Keratinocyte (primary cell): ENCODE results near the gene AIDA. TPM values are rescaled to one million over a fixed set of nuclear protein-coding genes. Genes with fewer than 3 reads are reported as not detected.

Experiments used
- DNase-seq: peaks from one replicate; pipeline ENCODE4 v3.0.0-alpha.2; 2011; ENCODE audit warnings: low read depth, missing footprints, low spot score
- FAIRE-seq: peaks from 2 replicates; lab custom pipeline; 2011; peaks lifted over from hg19 to GRCh38; lab: Jason Lieb, UNC
- H2AFZ ChIP-seq: 2 replicates; pipeline ENCODE4 v1.6.0; 2012; ENCODE audit warnings: low read length, control low read depth, inconsistent platforms; ENCODE audit not compliant: control insufficient read depth
- H3K27ac ChIP-seq: 2 replicates; pipeline ENCODE4 v1.5.1; 2011; ENCODE audit warnings: low read length; ENCODE audit not compliant: control insufficient read depth, insufficient read depth
- H3K27me3 ChIP-seq: 3 replicates; pipeline ENCODE4 v1.6.0; 2011; ENCODE audit warnings: low read length; ENCODE audit not compliant: control insufficient read depth, insufficient read depth; ENCODE audit errors: extremely low read depth
- H3K36me3 ChIP-seq, 2 experiments: 2 replicates in 1 of 2; 3 replicates in 1 of 2; pipeline ENCODE4 v1.5.1; 2011; ENCODE audit warnings: low read length in 2 of 2, mild to moderate bottlenecking in 1 of 2; ENCODE audit not compliant: control insufficient read depth in 2 of 2, insufficient read depth in 2 of 2; ENCODE audit errors: extremely low read depth in 1 of 2
- H3K4me1 ChIP-seq: 3 replicates; pipeline ENCODE4 v1.5.1; 2011; ENCODE audit warnings: low read length; ENCODE audit not compliant: control insufficient read depth, insufficient read depth; ENCODE audit errors: extremely low read depth
- H3K4me2 ChIP-seq: 3 replicates; pipeline ENCODE4 v1.6.0; 2011; ENCODE audit warnings: low read depth, low read length; ENCODE audit not compliant: control insufficient read depth, insufficient read depth; ENCODE audit errors: extremely low read depth
- H3K4me3 ChIP-seq, 3 experiments: fragments of 200-600 bp in 1 of 3; sonication (generic) in 1 of 3; 2 replicates in 2 of 3; 3 replicates in 1 of 3; pipeline ENCODE4 v1.5.1; 2011 to 2016; ENCODE audit warnings: low read length in 3 of 3, mild to moderate bottlenecking in 3 of 3, control low read depth in 2 of 3, inconsistent platforms in 1 of 3, low read depth in 1 of 3, mixed read lengths in 1 of 3, mixed run types in 1 of 3, moderate library complexity in 1 of 3; ENCODE audit not compliant: control insufficient read depth in 2 of 3, insufficient read depth in 2 of 3; ENCODE audit errors: extremely low read depth in 1 of 3
- H3K79me2 ChIP-seq: 2 replicates; pipeline ENCODE4 v1.6.0; 2012; ENCODE audit warnings: low read length; ENCODE audit not compliant: control insufficient read depth, insufficient read depth
- H3K9ac ChIP-seq: 3 replicates; pipeline ENCODE4 v1.6.0; 2011; ENCODE audit warnings: low read length; ENCODE audit not compliant: control insufficient read depth, insufficient read depth; ENCODE audit errors: extremely low read depth
- H3K9me1 ChIP-seq: 3 replicates; pipeline ENCODE4 v1.6.0; 2011; ENCODE audit warnings: low read length; ENCODE audit not compliant: control insufficient read depth, insufficient read depth; ENCODE audit errors: extremely low read depth
- H3K9me3 ChIP-seq: 2 replicates; pipeline ENCODE4 v1.5.1; 2012; ENCODE audit warnings: low read depth, low read length; ENCODE audit not compliant: control insufficient read depth
- H4K20me1 ChIP-seq: 3 replicates; pipeline ENCODE4 v1.6.0; 2011; ENCODE audit warnings: low read length; ENCODE audit not compliant: control insufficient read depth, insufficient read depth; ENCODE audit errors: extremely low read depth
- EZH2 ChIP-seq: IDR thresholded peaks from one replicate; pipeline ENCODE4 v1.6.1; 2012; ENCODE audit warnings: inconsistent platforms, mild to moderate bottlenecking, low read length, moderate library complexity
- dilution Hi-C: fragments of 300-500 bp; cut with MboI; formaldehyde crosslinking; loops from one replicate; pipeline ENCODE4 v1.7.0; 2020; ENCODE audit warnings: low sequenced_read_pairs; ENCODE audit not compliant: extremely low pct_ligation_motif_present
- polyA plus RNA-seq, 5 experiments: library from polyadenylated mRNA; depleted of rRNA in 3 of 5; stranded (reverse) in 3 of 5; stranded (forward) in 1 of 5; unstranded in 1 of 5; fragments of >200 nt; gene quantifications; 1 replicate in 1 of 5; 2 replicates in 3 of 5; 3 replicates in 1 of 5; pipeline versions ENCODE4 v1.2.1 to v1.2.3, GENCODE V29; 2011 to 2012; ENCODE audit warnings: missing spikeins in 2 of 5, low read depth in 1 of 5, low replicate concordance in 1 of 5
- TF ChIP-seq, protein P1 (sequence below), 3 experiments: IDR thresholded peaks in 1 of 3; conservative IDR thresholded peaks in 1 of 3; optimal IDR thresholded peaks in 1 of 3; 2 replicates in 2 of 3; 3 replicates in 1 of 3; pipeline versions ENCODE3 to v1.5.1; 2011; ENCODE audit warnings: low read length in 3 of 3, mild to moderate bottlenecking in 3 of 3, moderate library complexity in 2 of 3, control low read depth in 1 of 3, inconsistent platforms in 1 of 3; ENCODE audit not compliant: insufficient read depth in 2 of 3; ENCODE audit errors: extremely low read depth in 1 of 3

The AIDA gene
- polyA plus RNA-seq, 1 donor (not counting 4 experiments of a cell fraction or from before 2014, with no cell fraction given) = 86.8 TPM

DNA sequence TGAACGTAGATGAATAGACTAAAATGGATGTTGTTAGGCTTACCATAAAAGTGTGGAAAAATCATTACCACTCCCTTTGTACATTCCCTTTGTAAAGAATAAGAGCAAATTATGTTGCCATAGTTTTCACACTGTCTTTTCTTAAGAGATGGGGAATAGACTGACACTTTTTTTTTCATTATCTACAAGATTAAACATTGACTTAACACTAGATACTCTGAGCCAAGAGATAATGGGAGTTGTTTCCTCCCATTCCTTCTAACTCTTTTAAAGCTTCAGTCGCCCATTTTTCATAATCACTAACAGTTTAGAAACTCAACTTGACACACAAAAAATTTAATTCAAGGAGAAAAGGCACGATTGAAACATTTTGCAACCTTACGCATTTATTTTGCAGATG, 10.1 kb downstream of the AIDA start:
- dilution Hi-C loops = no loop called here

DNA sequence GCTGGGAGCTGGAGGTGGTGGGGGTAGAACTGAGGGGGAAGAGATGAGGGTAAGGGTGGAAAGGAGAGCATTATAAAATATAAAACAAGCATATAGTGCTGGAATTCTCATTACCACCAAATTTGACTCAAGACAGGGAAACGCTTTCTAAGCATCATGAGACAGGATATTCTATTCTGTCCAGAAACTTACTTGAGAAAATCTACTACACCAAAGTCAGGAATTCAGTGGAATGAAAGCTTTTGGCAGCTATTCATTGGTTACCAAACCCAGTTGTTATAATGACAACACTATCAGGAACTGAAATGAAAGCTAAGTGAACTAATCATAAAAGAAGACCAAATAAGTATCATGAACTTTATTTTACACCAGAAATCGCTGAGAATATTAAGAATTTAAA, 14.5 kb downstream of the AIDA start:
- Histone ChIP-seq H3K4me1 (no peaks in the 10 kb centered on the region), H3K36me3 (peaks cover 2 to 10% of the 10 kb centered on the region in 2 experiments), H3K79me2 (peaks cover 12% of the 10 kb centered on the region), H3K9me3 (no peaks in the 10 kb centered on the region), H3K4me2 (no peak overlapping the region), H3K9me1 (no peaks in the 10 kb centered on the region), H3K4me3 (no peak overlapping the region), H4K20me1 (no peaks in the 10 kb centered on the region), H3K27ac (peak overlapping the region; percentile 4), H2AFZ (no peak overlapping the region), H3K27me3 (no peaks in the 10 kb centered on the region), H3K9ac (no peak overlapping the region)
- DNase-seq (no peak), FAIRE-seq (no peak)
- dilution Hi-C loops = no loop called here
- TF ChIP-seq, protein P1, sequence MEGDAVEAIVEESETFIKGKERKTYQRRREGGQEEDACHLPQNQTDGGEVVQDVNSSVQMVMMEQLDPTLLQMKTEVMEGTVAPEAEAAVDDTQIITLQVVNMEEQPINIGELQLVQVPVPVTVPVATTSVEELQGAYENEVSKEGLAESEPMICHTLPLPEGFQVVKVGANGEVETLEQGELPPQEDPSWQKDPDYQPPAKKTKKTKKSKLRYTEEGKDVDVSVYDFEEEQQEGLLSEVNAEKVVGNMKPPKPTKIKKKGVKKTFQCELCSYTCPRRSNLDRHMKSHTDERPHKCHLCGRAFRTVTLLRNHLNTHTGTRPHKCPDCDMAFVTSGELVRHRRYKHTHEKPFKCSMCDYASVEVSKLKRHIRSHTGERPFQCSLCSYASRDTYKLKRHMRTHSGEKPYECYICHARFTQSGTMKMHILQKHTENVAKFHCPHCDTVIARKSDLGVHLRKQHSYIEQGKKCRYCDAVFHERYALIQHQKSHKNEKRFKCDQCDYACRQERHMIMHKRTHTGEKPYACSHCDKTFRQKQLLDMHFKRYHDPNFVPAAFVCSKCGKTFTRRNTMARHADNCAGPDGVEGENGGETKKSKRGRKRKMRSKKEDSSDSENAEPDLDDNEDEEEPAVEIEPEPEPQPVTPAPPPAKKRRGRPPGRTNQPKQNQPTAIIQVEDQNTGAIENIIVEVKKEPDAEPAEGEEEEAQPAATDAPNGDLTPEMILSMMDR (optimal IDR thresholded peaks at IDR 0.05 in 1 of 3, IDR thresholded peaks at IDR 0.05 in 1 of 3, conservative IDR thresholded peaks at IDR 0.05 in 1 of 3; ENCODE audit: extremely low read depth in 1 of 3, insufficient read depth in 2 of 3, low read length in 3 of 3) = no peak
- no peak for TF ChIP-seq EZH2

More for the DNA sequence above, 10.1 kb downstream of the AIDA start:
- Histone ChIP-seq H3K27ac (no peak overlapping the region), H4K20me1 (no peaks in the 10 kb centered on the region), H3K36me3 (peaks cover 2 to 11% of the 10 kb centered on the region in 2 experiments), H3K79me2 (peaks cover 39% of the 10 kb centered on the region), H3K9ac (no peak overlapping the region), H3K9me3 (no peaks in the 10 kb centered on the region), H3K4me2 (no peak overlapping the region), H3K4me1 (no peaks in the 10 kb centered on the region), H3K4me3 (no peak overlapping the region), H3K27me3 (no peaks in the 10 kb centered on the region), H3K9me1 (no peaks in the 10 kb centered on the region), H2AFZ (no peak overlapping the region)
- DNase-seq (no peak), FAIRE-seq (no peak)
- no peak for TF ChIP-seq EZH2
- TF ChIP-seq, protein P1 (optimal IDR thresholded peaks at IDR 0.05 in 1 of 3, IDR thresholded peaks at IDR 0.05 in 1 of 3, conservative IDR thresholded peaks at IDR 0.05 in 1 of 3; ENCODE audit: extremely low read depth in 1 of 3, insufficient read depth in 2 of 3, low read length in 3 of 3) = no peak
